ENCODE data around the gene EXOSC10.

- TF ChIP-seq HMGXB4 (CRISPR knock-in tag; IDR thresholded peaks at IDR 0.05; ENCODE audit: borderline replicate concordance): no peak
- TF ChIP-seq MAFK (IDR thresholded peaks at IDR 0.05; ENCODE audit: partially characterized antibody): no peak
- TF ChIP-seq CTCF (IDR thresholded peaks at IDR 0.05): no peak
- TF ChIP-seq REST (IDR thresholded peaks at IDR 0.05): no peak
- TF ChIP-seq RCOR1 (IDR thresholded peaks at IDR 0.05; ENCODE audit: low read depth, low read length): no peak
- peak; percentile 82 for TF ChIP-seq POLR2A (IDR thresholded peaks at IDR 0.05; ENCODE audit: low read length)
- no peak for TF ChIP-seq RARB (CRISPR knock-in tag; IDR thresholded peaks at IDR 0.05)
- peak; percentile 79 for TF ChIP-seq MAX (IDR thresholded peaks at IDR 0.05)
- TF ChIP-seq ZFP36 (IDR thresholded peaks at IDR 0.05; ENCODE audit: borderline replicate concordance, partially characterized antibody): no peak
- TF ChIP-seq EP300 (IDR thresholded peaks at IDR 0.05): no peak
- no peak for TF ChIP-seq NFE2L2 (conservative IDR thresholded peaks at IDR 0.05; ENCODE audit: low read length)
- no peak for TF ChIP-seq RFX5 (IDR thresholded peaks at IDR 0.05)
- TF ChIP-seq JUN (IDR thresholded peaks at IDR 0.05): peak; percentile 31 to 54; a peak in 2 of 5 replicates
These were observed 39.5 kb downstream of the EXOSC10 start, which contains the start of gene SRM for GRCh38 chr1:11059968-11060830.

All from A549 (cell line).